ENCODE data around the gene ATG101.
"Not testable (repeated sequence)": the region's sequence is repeated elsewhere in the genome, so short reads cannot be mapped to it uniquely, and the experiment has no call there.

ATG101 gene

DNA sequence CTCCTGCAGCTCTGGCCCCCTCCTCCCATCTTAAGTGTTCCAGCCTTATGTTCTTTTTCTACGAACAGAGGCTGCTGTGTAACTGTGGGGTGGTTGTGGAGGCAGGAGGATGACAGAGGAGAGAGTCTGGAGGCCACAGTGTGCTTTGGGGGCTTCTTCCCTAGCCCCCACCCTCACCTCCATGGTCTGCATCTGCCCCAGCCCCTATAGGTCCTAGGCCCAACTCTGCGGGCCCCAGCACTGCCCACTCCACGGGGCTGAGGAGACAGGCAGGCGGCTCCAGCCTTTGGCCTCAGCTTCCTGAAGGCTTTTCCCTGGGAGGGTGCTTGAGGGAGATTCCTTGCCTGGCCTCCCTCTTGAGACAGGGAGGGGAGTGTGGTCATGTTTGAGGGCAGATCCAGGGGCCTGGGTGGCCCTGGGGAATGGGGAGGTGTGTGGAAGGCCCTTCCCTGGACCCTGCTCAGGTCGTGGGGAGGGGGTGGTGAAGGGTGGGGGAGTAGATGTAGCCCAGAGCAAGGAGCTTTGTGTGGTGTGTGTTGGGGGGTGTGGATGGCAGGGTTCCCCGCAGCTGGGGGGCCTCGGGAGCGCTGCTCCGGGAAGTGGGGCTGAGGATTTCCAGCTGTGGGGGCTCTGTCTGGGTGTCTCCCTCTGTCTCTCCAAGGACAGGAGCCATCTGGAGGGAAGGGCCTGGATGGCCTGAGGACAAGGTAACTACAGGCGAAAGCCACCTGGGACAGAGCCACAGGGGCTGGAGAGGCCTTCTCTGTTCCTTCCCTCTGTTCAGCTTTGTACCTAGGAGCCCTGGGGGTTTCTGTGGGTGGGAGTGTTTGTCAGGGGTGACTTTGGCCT is 10.8 kb downstream of the ATG101 start:
- DNase-seq = no peak

DNA sequence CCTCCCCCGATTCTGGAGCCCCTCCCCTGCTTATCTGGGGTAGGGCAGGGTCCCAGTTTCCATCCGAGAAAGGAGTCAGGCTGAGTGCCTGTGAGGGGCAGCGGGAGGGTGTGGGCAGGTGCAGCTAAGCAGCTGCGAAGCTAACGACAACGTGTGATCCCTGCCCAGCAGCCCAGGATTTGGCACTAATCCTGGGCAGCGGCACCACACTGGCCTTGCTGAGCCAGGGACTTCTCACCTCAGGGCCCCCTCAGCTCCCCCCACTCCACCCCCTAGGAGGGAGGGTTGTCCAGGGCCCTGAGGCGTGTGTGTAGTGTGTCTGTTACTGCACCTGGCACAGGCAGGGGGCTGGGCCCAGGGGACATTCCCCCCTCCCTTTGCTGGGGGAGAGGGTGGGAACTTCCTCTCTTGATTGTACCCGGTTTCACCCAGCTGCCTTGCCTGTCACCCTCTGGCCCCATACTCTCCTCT is 11.5 kb downstream of the ATG101 start:
- peak; percentile 80 for DNase-seq

DNA sequence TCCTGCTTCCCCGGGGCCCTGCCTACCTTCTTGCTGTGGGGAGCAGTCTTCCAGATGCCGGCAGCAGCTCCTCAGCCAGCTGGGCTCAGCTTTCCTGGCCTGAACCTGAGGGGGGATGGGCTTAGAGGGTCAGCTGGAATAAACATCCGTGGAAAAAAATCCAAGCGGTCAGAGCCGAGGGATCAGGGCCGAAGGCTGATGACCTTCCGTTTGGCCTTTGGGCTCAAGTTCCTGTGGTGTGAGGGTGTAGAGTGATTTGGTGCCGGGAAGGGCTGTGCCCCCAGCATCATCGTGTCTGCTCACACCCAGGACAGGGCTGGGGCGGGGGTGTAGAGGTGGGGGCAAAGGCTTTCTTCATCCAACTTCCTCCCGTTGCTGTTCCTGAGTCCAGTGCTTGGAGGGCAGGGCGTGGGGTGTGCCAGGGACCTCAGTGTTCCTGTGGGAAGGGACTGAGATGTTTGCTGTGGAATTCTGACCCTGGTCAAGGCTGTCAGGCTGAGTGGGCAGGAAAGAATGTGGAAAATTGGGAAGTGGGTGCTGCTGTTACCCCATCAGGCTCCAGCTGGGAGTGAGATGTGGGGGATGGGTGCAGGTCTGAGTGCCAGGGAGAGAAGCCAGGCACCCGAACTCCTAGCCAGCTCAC is 12.4 kb downstream of the ATG101 start:
- no peak for DNase-seq

DNA sequence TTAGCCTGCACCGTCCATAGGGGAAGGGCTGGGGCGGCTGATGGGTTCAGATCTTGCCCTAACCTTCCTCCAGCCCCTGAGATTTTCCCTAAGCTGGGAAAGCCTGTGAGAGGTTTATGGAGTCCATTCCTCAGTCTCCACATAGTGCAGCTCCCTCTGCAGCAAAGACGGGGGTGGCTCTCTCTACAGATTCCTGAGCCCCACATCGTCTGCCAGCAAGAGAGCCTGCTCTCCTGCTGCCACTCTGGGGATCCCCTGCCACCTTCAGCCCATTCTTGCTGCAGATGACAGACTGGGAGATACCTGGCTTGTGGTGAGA is 12.8 kb downstream of the ATG101 start:
- no peak for DNase-seq

DNA sequence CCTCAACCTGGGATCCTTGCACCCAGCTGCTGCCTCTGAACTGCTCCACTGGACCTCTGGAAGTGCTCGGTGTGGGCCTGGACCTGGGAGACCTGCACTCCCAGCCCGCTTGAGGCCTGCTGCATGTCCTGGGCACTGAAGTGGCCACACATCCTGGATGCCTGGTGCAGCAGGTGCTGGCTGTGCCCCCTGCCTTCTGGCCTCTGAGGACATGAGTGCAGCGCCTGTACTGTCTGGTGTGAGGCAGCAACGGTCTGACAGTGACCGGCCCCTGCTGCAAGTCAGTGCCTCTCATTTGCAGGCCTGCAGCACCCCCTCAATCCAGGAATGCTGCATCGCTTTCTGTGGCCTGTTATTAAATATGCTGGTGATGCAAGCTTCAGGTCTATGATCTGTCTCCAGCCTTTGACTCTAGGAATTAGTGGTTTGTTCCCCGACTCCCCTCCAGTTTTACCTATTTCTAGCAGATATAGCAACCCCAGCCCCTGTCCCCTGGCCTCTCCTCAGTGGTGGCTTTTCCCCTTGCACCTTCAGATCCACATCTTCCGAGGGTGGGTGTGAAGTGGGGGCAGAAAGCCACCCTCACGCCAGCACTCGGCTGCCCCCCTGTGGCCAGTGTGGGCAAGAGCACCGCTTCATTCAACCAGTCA is 13.3 kb downstream of the ATG101 start:
- DNase-seq = no peak

DNA sequence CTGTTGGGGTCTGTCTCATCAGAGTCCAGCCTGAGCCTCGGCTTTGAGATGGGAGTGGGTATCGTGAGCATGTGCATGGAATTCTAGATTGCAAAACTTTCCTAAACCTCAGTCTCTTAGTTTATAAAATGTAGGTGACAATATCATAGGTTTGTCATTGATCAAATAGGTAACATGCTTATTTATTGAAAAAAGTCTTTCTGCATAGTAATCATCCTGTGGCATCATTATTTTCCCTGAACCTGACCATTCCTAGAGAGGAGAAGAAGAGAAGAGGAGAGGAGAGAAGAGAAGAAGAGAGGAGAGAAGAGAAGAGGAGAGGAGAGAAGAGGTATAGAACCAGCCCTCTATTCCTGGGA is 13.8 kb downstream of the ATG101 start:
- DNase-seq = no peak

DNA sequence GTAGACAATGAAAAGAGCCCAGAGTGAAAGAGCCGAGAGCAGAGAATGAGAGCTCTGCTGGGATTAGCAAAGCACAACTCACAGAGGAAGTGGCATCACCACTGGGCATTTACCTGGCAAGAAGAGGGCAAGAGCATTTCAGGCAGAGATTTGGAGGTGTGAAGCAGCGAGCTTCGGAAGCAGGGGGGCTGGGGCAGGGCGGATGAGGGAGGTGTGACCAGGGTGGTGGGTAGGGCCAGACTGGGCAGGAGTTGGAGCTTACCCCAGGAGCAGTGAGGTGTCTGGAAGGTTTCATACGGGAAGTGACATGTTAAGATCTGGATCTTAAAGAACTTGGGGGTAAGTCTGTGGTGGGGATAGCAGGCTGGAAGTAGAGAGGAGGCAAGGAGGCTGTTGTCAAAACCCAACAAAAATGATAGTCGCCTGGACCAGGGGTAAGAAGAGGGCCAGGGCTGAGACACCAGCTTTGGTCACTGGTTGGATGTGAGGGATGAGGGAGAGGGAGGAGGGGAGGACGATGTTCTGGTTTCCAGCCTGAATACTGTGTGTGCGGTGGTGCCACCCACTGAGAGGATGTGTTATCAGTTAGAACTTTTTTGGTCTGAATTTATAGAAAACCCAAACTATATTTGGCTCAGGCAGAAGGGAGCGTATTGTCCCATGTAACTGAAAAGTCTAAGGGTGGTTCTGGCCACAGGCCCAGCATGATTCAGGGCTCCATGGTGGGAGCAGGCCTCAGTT is 14.9 kb downstream of the ATG101 start:
- DNase-seq = no peak

DNA sequence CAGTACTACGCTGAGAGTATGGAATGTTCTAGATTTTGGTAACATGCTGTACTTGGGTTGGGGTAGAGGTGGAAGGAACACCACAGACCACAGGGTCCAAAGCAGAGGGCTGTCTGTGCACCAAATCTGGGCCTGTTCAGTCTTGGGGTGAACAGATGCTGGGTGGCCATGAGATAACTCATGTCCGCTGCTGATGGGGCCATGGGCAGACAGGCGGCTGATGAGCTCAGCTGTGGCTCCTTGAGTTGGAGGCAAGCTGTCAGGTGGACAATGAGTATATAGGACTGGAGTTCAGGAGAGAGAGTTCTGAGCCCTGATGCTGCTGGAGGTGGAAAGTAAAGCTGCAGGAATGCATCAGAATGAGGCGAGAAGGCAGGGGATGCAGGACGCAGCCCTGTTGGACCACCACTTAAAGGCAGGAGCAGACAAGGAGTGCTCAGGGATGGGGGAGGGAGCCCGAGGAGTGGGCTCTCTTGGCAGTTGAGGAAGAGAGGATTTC is 16.0 kb downstream of the ATG101 start:
- no peak for DNase-seq

DNA sequence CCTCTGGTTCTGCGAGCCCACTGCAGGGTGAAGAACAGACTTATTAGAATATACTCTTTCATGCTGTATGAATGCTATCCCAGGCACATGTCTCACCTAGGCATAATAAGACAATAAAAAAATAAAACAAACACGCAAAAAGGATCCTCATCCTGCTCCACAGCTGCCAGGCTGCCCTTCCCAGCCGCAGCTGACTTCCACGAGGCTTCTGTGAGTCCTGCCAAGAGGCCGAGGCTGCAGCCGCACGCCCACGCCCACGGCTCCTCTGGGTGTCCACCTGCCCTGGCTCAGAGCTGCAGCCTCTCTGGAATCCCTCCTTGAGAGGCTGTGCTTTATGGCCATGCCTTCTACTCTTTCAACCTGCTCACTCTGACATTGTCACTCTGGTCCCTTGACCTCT is 16.6 kb downstream of the ATG101 start:
- DNase-seq = no peak

DNA sequence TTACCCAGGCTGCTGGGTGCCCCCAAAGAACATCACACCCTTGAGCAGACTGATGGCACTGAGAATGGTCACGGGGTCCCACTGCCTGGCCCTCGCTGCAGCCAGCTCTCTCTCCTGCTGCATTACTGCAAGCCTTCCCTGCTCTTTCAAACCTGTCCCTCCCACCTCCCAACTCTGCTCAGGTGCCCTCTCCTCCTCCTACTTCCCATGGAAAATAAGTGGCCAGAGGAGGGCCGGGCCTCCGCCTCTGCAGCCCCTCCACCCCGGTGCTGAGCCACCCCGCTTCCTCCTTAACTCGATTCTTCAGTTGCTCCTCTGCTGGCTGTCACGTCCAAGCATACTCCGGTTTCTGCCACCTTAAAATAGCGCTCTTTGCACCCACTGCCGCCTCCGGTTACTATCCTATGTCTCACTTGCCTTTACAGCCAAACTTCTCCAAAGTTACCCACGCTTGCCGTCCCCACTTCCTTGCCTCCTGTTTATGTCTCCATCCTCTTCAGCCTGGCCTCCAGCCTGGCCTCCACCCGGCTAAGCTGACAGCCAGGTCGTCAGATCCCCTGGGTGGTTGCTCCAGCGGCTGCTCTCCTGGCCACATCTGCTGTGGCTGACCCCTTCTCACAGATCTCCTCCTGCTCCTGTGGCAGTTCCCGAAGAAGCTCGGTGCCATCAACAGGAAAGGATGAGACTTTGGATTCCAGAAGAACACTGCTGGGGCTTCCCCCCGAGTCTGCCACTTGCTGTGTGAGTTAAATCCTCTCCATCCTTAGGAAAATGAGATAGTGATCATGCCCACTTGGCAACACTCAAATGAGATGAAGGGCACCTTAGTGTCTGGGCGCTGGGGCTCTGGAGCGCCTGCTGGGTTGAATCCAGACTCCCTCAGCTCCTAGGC is 17.4 kb downstream of the ATG101 start:
- DNase-seq = no peak

DNA sequence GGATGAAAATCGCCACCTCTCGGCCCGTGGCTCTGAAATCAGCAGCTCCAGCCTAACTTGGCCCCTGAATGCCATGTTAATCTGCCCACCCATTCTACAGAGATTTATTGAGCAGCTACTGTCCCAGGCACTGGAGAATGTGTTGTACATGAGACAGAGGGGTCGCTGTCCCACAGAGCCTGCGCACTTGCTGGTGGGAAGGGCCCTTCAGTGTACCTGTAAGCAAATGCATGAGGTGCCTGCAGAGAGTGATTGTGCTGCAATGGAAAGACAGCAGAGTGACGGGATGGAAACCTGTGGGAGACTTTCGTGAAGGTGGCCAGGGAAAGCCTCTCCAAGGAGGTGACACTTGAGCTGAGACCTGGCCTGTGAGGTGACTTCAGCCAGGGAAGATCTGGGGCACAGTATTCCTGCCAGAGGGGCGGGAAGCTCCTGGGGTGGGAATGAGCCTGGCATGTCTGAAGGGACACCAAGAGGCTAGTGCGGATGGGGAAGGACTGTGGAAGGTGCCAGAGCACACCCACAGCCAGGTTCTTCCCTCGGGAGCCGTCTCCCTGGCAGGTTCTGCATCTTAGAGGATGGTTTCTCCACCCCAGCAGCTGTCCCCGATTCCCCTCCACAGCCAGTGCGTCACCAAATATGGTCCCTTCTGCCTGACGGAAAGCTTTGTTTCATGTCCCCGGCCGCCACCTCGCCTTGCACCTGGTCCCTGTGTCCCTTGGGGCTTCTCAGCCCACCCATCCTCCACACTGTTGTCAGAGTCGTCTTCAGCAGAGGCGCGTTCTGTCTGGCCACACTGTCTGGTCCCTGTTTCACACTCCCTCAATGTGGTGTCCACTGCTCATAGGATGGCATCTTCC is 18.4 kb downstream of the ATG101 start:
- DNase-seq = no peak

DNA sequence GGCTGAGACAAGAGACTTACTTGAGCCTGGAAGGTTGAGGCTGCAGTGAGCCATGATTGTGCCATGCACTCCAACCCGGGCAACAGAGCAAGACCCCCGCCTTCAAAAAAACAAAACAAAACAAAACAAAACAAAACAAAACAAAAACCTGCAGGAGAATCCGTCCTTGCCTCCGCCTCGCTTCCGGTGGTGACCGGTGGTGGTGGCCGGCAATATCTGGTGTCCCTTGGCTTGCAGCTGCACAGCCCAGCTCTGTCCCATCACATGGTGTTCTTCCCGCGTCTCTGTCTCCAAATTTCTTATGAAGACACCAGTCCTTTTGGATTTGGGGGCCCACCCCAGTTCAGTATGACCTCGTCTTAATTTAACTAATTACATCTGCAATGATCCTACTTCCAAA is 19.7 kb downstream of the ATG101 start:
- no peak for DNase-seq

DNA sequence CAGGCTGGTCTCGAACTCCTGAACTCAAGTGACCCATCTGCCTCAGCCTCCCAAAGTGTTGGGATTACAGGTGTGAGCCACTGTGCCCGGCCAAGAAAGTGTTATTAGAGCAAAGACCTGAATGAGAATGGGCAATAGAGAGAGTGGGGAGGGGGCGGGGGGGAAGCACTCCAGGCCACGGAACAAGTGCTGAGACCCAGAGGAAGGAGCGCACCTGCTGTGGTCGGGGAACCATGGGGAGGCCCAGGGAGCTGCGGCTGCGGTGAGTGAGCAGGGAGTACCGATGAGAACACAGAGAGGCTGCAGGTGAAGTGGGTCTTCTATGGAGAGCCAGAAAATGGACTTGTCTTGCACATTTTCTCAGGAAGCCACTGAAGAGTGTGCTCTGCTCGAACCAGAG is 20.5 kb downstream of the ATG101 start:
- DNase-seq = no peak

DNA sequence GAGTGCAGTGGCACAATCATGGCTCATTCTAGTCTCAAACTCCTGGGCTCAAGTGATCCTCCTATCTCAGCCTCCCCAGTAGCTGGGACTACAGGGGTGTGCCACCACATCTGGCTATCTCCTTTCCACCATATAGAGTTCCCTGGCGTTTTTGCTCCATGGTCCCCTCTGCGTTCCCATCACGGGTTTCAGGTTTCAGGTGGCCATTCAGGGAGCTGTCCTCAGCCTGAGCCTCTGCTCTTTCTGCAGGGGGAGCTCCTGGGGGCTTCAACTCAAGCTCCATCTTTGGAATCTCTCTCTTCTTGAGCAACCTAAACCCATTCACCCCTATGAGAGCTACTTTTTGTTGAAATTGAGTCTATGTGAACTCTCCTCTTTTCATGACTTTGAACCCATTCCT is 21.3 kb downstream of the ATG101 start:
- DNase-seq = no peak

DNA sequence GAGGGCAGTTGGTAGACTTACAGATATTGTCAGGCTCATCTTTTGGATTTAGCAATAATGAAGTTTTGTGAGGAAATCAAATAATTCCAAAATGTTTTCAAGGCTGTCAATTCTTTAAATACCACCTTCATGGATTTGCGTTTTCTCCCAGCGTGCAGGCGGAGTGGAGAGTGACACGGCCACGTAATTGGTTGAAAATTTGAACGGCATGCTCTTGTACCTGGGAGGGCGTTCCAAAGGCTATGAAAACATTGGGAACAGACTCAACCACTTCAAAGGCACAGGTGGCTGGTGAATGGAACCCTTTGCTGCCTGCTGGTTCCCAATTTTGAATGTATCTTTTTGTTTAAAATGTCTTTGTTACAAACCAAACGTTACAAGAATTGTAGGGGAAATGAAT is 22.1 kb downstream of the ATG101 start:
- DNase-seq = no peak

DNA sequence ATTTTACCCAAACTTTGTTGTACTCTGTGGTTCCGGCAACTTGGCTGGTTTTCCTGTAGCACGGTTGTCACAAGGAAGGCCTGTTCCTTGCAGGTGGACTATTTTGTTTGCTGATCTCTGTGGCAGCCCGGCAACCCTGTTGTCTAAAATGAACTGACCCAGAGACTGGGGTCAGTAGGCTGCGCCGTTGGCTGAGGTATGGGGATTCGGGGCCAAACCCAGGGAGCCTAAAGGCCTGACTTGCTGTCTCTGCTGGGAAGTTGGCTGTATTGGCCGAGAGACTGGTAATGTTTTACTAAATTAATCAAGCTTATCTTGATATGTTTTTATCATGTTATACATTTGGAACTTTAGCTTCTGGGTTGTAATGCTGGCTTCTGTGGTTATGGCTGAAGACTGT is 23.6 kb downstream of the ATG101 start:
- DNase-seq = no peak

DNA sequence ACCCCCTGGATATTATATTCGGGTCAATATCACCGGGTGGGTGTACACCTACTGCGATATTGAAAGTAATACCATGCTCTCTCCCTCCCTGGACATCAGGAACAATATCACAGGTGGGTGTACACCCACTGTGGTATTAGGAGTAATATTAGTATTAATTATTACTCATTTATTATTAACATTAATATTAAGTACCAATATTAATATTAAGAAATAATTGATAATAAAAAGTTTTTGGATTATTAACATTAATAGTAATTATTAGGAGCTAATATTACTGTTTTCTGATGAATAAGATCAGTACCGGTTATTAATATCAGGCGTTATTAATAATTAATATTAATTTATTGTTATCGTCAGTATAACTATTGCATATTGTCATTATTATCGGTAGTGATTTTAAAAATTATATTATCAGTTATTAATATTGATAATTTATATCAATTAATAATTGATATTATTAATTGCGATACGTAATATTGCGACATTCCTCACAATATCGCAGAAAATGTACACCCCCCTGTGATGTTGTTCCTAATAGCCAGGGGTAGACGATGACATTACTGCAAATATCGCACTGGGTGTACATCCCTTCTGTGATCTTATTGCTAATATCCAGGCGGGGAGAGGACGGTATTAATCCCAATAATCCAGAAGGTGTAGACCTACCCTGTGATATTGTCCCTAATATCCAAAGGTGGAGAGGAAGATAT is 26.7 kb downstream of the ATG101 start:
- DNase-seq = no peak

DNA sequence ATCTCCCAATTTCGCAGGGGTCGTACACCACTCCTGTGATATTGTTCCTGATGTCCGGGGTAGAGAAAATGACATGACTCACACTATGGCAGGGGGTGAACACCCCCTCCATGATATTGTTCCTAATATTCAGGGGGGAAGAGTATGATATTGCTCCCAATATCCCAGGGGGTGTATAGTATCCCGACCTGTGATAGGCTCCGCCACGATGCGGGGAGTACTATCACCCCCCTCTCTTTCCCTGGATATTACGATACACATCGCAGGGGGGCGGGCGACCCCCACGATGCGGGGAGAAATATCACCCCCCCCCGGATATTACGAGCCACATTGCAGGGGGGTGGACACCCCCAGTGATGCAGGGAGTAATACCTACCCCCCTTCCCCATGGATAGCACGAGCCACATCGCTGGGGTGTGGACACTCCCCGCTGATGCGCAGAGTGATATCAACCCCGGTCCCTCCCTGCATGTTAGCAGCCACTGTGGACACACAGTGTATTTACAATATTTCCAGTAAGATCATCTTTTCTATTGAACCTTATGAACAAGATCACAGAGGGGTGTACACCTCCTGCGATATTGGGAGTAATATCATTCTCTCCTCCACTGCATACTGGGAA is 27.4 kb downstream of the ATG101 start:
- no peak for DNase-seq

DNA sequence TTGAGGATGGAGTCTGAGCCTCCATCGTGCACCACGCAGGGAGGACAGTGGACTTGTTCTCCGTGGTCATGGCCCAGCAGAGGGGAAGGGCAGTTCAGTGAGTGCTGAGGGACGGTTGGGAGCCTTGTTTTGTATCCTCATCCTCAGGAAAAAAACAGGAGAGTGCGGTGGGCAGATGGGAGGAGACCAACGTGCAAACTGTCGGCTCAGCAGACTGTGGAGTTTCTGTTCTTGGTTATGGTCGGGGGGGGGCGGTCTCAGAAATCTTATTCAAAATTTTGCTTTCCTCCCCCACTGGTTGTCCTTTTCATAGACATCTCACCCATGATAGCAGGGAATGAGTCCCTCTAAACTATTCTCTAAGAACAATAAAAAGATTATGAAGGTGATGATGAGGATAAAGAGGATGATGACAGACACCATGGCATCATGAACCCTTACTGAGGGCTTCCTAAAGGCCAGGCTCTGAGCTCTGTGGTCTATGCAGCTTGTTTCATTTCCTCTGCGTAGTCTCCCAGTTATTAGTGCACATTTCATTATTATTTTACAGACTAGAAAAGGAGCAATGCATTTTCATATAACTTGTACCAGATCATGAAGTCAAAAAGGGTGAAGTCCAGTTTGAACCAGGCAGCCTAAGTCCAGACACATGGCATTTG is 34.8 kb downstream of the ATG101 start:
- not testable (repeated sequence) for DNase-seq

Data from SHP77 treated with DMSO at 0.1 percent for 48 hours (cell line).